HG03457 (cell line): ENCODE data around the gene BBS5.

Experiments
- ATAC-seq: cut with Tn5 transposase; IDR thresholded peaks from one replicate; pipeline ENCODE4 v1.9.1; 2021; ENCODE audit warnings: moderate number of reproducible peaks; ENCODE audit not compliant: unreplicated experiment

Gene BBS5

GRCh38 chr2:169540146-169540545 is 60.9 kb downstream of the BBS5 start:
- ATAC-seq, result no peak

GRCh38 chr2:169542433-169542832 is 63.1 kb downstream of the BBS5 start:
- ATAC-seq, result no peak

GRCh38 chr2:169546756-169547155 is 67.5 kb downstream of the BBS5 start:
- no peak for ATAC-seq
